WTC11 (cell line): ENCODE data around the gene NPAS2. TPM values are rescaled to one million over a fixed set of nuclear protein-coding genes. Genes with fewer than 3 reads are reported as not detected.

Source experiments
- ATAC-seq: fragments of 200-7000 bp; cut with Tn5 transposase; 2 replicates; pipeline ENCODE4 v1.10.0; 2021; ENCODE audit warnings: mild to moderate bottlenecking, moderate library complexity
- CTCF ChIA-PET: fragments of 300-600 bp; sonication (Branson Sonifier 250); formaldehyde crosslinking; loops from one replicate; lab custom pipeline; 2021; ENCODE audit warnings: antibody characterized with exemption; lab: Charles Lee
- POLR2A ChIA-PET: fragments of 350-600 bp; sonication (Branson Sonifier 250); formaldehyde crosslinking; loops from one replicate; lab custom pipeline; 2021; ENCODE audit warnings: antibody characterized with exemption; lab: Charles Lee
- DNase-seq: peaks from one replicate; pipeline ENCODE4 v3.0.0; 2021; ENCODE audit warnings: low spot score
- H3K27ac Mint-ChIP-seq: 2 replicates; pipeline ENCODE4 v1.8.0; 2021; ENCODE audit warnings: mixed read lengths
- H3K27me3 Mint-ChIP-seq: 2 replicates; pipeline ENCODE4 v1.8.0; 2021; ENCODE audit warnings: low read depth, mild to moderate bottlenecking, moderate library complexity, mixed read lengths
- H3K36me3 Mint-ChIP-seq: 2 replicates; pipeline ENCODE4 v1.8.0; 2021; ENCODE audit warnings: mixed read lengths
- H3K4me1 Mint-ChIP-seq: 2 replicates; pipeline ENCODE4 v1.8.0; 2022; ENCODE audit warnings: mixed read lengths
- H3K4me3 Mint-ChIP-seq: 2 replicates; pipeline ENCODE4 v1.8.0; 2021; ENCODE audit warnings: mild to moderate bottlenecking, moderate library complexity, mixed read lengths
- H3K9me3 Mint-ChIP-seq: 2 replicates; pipeline ENCODE4 v1.8.0; 2021; ENCODE audit warnings: mixed read lengths
- AFF4 ChIP-seq: sonication (generic); formaldehyde crosslinking; IDR thresholded peaks from 2 replicates; pipeline ENCODE4 v1.8.1; 2023; ENCODE audit warnings: mild to moderate bottlenecking, missing genetic modification reagents, borderline replicate concordance
- ATF1 ChIP-seq: sonication (generic); formaldehyde crosslinking; IDR thresholded peaks from 2 replicates; pipeline ENCODE4 v1.8.1; 2023; ENCODE audit warnings: mild to moderate bottlenecking, moderate library complexity, missing genetic modification reagents
- JUN ChIP-seq: sonication (generic); formaldehyde crosslinking; IDR thresholded peaks from 2 replicates; pipeline ENCODE4 v1.8.0; 2023; ENCODE audit warnings: mild to moderate bottlenecking, missing genetic modification reagents
- NFE2L1 ChIP-seq: sonication (generic); formaldehyde crosslinking; IDR thresholded peaks from 2 replicates; pipeline ENCODE4 v1.8.1; 2023; ENCODE audit warnings: missing genetic modification reagents
- NFYB ChIP-seq: sonication (generic); formaldehyde crosslinking; conservative IDR thresholded peaks from 2 replicates; pipeline ENCODE4 v1.8.0; 2022; ENCODE audit warnings: low read depth, missing genetic modification reagents
- RORB ChIP-seq: fragments of 250-450 bp; sonication (Bioruptor Pico); IDR thresholded peaks from 2 replicates; pipeline ENCODE4 v1.9.0; 2021; ENCODE audit warnings: mild to moderate bottlenecking
- STAT6 ChIP-seq: sonication (generic); formaldehyde crosslinking; conservative IDR thresholded peaks from 2 replicates; pipeline ENCODE4 v1.8.1; 2023; ENCODE audit warnings: mild to moderate bottlenecking, low read depth, missing genetic modification reagents, moderate library complexity
- TEAD4 ChIP-seq: sonication (generic); formaldehyde crosslinking; IDR thresholded peaks from 2 replicates; pipeline ENCODE4 v1.8.0; 2022; ENCODE audit warnings: mild to moderate bottlenecking, missing genetic modification reagents
- ZNF532 ChIP-seq: fragments of 250-450 bp; sonication (Bioruptor Pico); IDR thresholded peaks from 2 replicates; pipeline ENCODE4 v1.9.0; 2021; ENCODE audit warnings: mild to moderate bottlenecking, borderline replicate concordance
- total RNA-seq: library from RNA; stranded (reverse); gene quantifications from 3 replicates; pipeline ENCODE4 v1.2.3, GENCODE V29; 2021
- TF ChIP-seq, protein P1 (sequence below): sonication (generic); formaldehyde crosslinking; IDR thresholded peaks from 2 replicates; pipeline ENCODE4 v1.8.0; 2023; ENCODE audit warnings: mild to moderate bottlenecking, missing genetic modification reagents
- TF ChIP-seq, protein P2 (sequence below): sonication (generic); formaldehyde crosslinking; IDR thresholded peaks from 2 replicates; pipeline ENCODE4 v1.8.1; 2023; ENCODE audit warnings: mild to moderate bottlenecking, missing genetic modification reagents

Gene NPAS2
- total RNA-seq, 1 experiment from 2014 or later, result 2.6 TPM

- H3K27ac Mint-ChIP-seq, result no peak overlapping the region
- TF ChIP-seq TEAD4 (CRISPR knock-in tag) (no peak), JUN (CRISPR knock-in tag) (no peak), NFYB (CRISPR knock-in tag) (no peak), ATF1 (CRISPR knock-in tag) (no peak), AFF4 (no peak), STAT6 (CRISPR knock-in tag) (no peak), RORB (CRISPR knock-in tag) (no peak), ZNF532 (no peak), NFE2L1 (CRISPR knock-in tag) (no peak)
- TF ChIP-seq, protein P1, sequence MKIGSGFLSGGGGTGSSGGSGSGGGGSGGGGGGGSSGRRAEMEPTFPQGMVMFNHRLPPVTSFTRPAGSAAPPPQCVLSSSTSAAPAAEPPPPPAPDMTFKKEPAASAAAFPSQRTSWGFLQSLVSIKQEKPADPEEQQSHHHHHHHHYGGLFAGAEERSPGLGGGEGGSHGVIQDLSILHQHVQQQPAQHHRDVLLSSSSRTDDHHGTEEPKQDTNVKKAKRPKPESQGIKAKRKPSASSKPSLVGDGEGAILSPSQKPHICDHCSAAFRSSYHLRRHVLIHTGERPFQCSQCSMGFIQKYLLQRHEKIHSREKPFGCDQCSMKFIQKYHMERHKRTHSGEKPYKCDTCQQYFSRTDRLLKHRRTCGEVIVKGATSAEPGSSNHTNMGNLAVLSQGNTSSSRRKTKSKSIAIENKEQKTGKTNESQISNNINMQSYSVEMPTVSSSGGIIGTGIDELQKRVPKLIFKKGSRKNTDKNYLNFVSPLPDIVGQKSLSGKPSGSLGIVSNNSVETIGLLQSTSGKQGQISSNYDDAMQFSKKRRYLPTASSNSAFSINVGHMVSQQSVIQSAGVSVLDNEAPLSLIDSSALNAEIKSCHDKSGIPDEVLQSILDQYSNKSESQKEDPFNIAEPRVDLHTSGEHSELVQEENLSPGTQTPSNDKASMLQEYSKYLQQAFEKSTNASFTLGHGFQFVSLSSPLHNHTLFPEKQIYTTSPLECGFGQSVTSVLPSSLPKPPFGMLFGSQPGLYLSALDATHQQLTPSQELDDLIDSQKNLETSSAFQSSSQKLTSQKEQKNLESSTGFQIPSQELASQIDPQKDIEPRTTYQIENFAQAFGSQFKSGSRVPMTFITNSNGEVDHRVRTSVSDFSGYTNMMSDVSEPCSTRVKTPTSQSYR (CRISPR knock-in tag), result no peak
- TF ChIP-seq, protein P2, sequence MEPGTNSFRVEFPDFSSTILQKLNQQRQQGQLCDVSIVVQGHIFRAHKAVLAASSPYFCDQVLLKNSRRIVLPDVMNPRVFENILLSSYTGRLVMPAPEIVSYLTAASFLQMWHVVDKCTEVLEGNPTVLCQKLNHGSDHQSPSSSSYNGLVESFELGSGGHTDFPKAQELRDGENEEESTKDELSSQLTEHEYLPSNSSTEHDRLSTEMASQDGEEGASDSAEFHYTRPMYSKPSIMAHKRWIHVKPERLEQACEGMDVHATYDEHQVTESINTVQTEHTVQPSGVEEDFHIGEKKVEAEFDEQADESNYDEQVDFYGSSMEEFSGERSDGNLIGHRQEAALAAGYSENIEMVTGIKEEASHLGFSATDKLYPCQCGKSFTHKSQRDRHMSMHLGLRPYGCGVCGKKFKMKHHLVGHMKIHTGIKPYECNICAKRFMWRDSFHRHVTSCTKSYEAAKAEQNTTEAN, result no peak
- H3K27me3 Mint-ChIP-seq, result no peaks in the 10 kb centered on the region
- ATAC-seq (no peak; the same call in 1 of the 2 replicates), DNase-seq (no peak)
- H3K36me3 Mint-ChIP-seq, result no peaks in the 10 kb centered on the region
- CTCF ChIA-PET, result interaction anchor here (1.5 kb wide), 1 partner anchor 260 kb away, joined by 3 read pairs; no protein-coding TSS in a partner anchor
- no peaks in the 10 kb centered on the region for H3K9me3 Mint-ChIP-seq
- POLR2A ChIA-PET, result no interaction called here
- no peak overlapping the region for H3K4me3 Mint-ChIP-seq
- H3K4me1 Mint-ChIP-seq, result peaks cover 12% of the 10 kb centered on the region
These were observed 170.2 kb downstream of the NPAS2 start for GRCh38 chr2:100990166-100990565.
